CD14-positive monocyte (primary cell): ENCODE measurements around the gene SBF2. TPM values are rescaled to one million over a fixed set of nuclear protein-coding genes. Genes with fewer than 3 reads are reported as not detected.

ENCODE experiments used
- DNase-seq, 3 donors: peaks; one replicate each; pipeline ENCODE4 v3.0.0-alpha.2; 2011 to 2022
- H2AFZ ChIP-seq: 2 replicates; pipeline ENCODE4 v1.6.0; 2012; ENCODE audit warnings: mild to moderate bottlenecking, low read depth, low read length, inconsistent platforms; ENCODE audit not compliant: insufficient read depth, poor library complexity, severe bottlenecking
- H3K27ac ChIP-seq, 2 donors: 1 replicate in 1 of 2; 2 replicates in 1 of 2; pipeline ENCODE4 v1.5.1; 2012 to 2013; ENCODE audit warnings: low read length in 2 of 2, control low read depth in 1 of 2, inconsistent platforms in 1 of 2, low read depth in 1 of 2, mild to moderate bottlenecking in 1 of 2
- H3K27me3 ChIP-seq, 2 donors: one replicate each; pipeline versions ENCODE4 v1.6.0 to v1.6.1; 2011 to 2013; ENCODE audit warnings: low read length in 2 of 2; ENCODE audit not compliant: control insufficient read depth in 2 of 2, insufficient read depth in 2 of 2
- H3K36me3 ChIP-seq, 2 donors: replicated peaks in 1 of 2; 1 replicate in 1 of 2; 2 replicates in 1 of 2; pipeline versions ENCODE4 v1.5.1 to v1.6.1; 2012 to 2013; ENCODE audit warnings: low read length in 2 of 2, control low read depth in 1 of 2, inconsistent platforms in 1 of 2, mild to moderate bottlenecking in 1 of 2; ENCODE audit not compliant: insufficient read depth in 2 of 2, control insufficient read depth in 1 of 2
- H3K4me1 ChIP-seq, 2 donors: 1 replicate in 1 of 2; 2 replicates in 1 of 2; pipeline versions ENCODE4 v1.5.1 to v1.6.1; 2012 to 2013; ENCODE audit warnings: low read length in 2 of 2, control low read depth in 1 of 2, inconsistent platforms in 1 of 2, mild to moderate bottlenecking in 1 of 2, moderate library complexity in 1 of 2; ENCODE audit not compliant: insufficient read depth in 2 of 2, control insufficient read depth in 1 of 2
- H3K4me2 ChIP-seq: replicated peaks from 2 replicates; pipeline ENCODE3; 2012; ENCODE audit warnings: low read length, moderate library complexity, mild to moderate bottlenecking; ENCODE audit not compliant: poor library complexity, severe bottlenecking; ENCODE audit errors: extremely low read depth
- H3K4me3 ChIP-seq, 3 experiments: fragments of 200-600 bp in 1 of 3; sonication (generic) in 1 of 3; replicated peaks in 1 of 3; 1 replicate in 2 of 3; 2 replicates in 1 of 3; pipeline ENCODE4 v1.5.1; 2011 to 2013; ENCODE audit warnings: low read length in 3 of 3, mild to moderate bottlenecking in 3 of 3, control low read depth in 2 of 3, low read depth in 2 of 3, inconsistent platforms in 1 of 3, moderate library complexity in 1 of 3
- H3K79me2 ChIP-seq: 2 replicates; pipeline ENCODE4 v1.6.0; 2012; ENCODE audit warnings: mild to moderate bottlenecking, control low read depth, inconsistent platforms, low read length, moderate library complexity; ENCODE audit not compliant: insufficient read depth
- H3K9ac ChIP-seq: 2 replicates; pipeline ENCODE4 v1.6.0; 2017; ENCODE audit warnings: low read length, mild to moderate bottlenecking; ENCODE audit not compliant: insufficient read depth, poor library complexity, severe bottlenecking
- H3K9me3 ChIP-seq, 2 donors: replicated peaks in 1 of 2; 1 replicate in 1 of 2; 2 replicates in 1 of 2; pipeline versions ENCODE4 v1.5.1 to v1.6.1; 2012 to 2013; ENCODE audit warnings: low read length in 2 of 2, control low read depth in 1 of 2; ENCODE audit not compliant: control insufficient read depth in 1 of 2, insufficient read depth in 1 of 2
- H4K20me1 ChIP-seq: 2 replicates; pipeline ENCODE4 v1.6.0; 2012; ENCODE audit warnings: mild to moderate bottlenecking, low read length, control low read depth, moderate library complexity; ENCODE audit not compliant: insufficient read depth
- H3K27ac Mint-ChIP-seq, 7 donors: one replicate each; pipeline ENCODE4 v1.8.0; 2020; ENCODE audit warnings: mild to moderate bottlenecking in 7 of 7, mixed read lengths in 7 of 7, moderate library complexity in 6 of 7, inconsistent platforms in 2 of 7
- H3K27me3 Mint-ChIP-seq, 3 donors: one replicate each; pipeline ENCODE4 v1.8.0; 2021 to 2022; ENCODE audit warnings: low read depth in 3 of 3, mild to moderate bottlenecking in 3 of 3, mixed read lengths in 3 of 3, moderate library complexity in 3 of 3, inconsistent platforms in 1 of 3
- H3K36me3 Mint-ChIP-seq, 2 donors: one replicate each; pipeline ENCODE4 v1.8.0; 2020; ENCODE audit warnings: mixed read lengths in 2 of 2, inconsistent platforms in 1 of 2, mild to moderate bottlenecking in 1 of 2
- H3K4me1 Mint-ChIP-seq: one replicate; pipeline ENCODE4 v1.8.0; 2020; ENCODE audit warnings: mild to moderate bottlenecking, mixed read lengths
- H3K4me3 Mint-ChIP-seq, 2 donors: one replicate each; pipeline ENCODE4 v1.8.0; 2020; ENCODE audit warnings: mild to moderate bottlenecking in 2 of 2, mixed read lengths in 2 of 2, moderate library complexity in 1 of 2
- H3K9me3 Mint-ChIP-seq, 7 donors: one replicate each; pipeline ENCODE4 v1.8.0; 2020 to 2022; ENCODE audit warnings: mixed read lengths in 7 of 7, mild to moderate bottlenecking in 6 of 7, moderate library complexity in 6 of 7, inconsistent platforms in 2 of 7
- CTCF ChIP-seq: fragments of 200-600 bp; IDR thresholded peaks from one replicate; pipeline ENCODE4 v1.8.0; 2022; ENCODE audit warnings: antibody characterized with exemption, mild to moderate bottlenecking
- WGBS: methylation state at CpG from one replicate; pipeline ENCODE4 v1.1.5; 2013; ENCODE audit warnings: missing lambda C conversion rate; ENCODE audit not compliant: insufficient coverage; 5-methylcytosine and 5-hydroxymethylcytosine counted together
- intact Hi-C, 2 donors: fragments of 100-400 bp; cut with micrococcal nuclease; formaldehyde crosslinking; loops; one replicate each; pipeline versions ENCODE4 v1.15.0 to v1.15.1; 2023
- polyA plus RNA-seq, 3 donors: library from polyadenylated mRNA; depleted of rRNA in 1 of 3; unstranded in 2 of 3; stranded (reverse) in 1 of 3; fragments of 300-500 nt in 2 of 3; fragments of >200 nt in 1 of 3; fragmentation: Illumina TruSeq in 2 of 3; gene quantifications; 1 replicate in 2 of 3; 2 replicates in 1 of 3; pipeline ENCODE4 v1.2.3, GENCODE V29; 2012 to 2021

Gene SBF2
- polyA plus RNA-seq, 3 donors = 8.9 to 30.7 (median 16.4) TPM

DNA sequence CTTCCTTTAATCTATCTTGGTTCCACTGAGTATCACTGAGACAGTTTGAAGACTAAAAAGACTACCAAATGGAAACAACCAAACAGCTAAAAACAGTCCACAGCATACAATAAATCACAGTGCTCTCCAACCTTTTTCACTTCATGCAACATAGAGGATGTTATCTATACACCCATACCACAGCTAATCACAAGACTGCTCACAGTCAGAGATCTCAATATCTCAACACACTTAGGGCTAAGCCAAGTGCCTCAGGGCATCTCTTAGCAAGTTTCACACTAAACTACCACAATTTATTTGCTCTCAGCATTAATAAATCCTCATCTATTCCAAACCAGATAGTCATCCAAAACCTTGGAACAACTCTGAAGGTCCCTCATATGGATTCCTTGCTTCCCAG is 129.4 kb downstream of the SBF2 start:
- peaks cover 0 to 3% (median 2%) of the 10 kb centered on the region in 7 donors for H3K9me3 Mint-ChIP-seq
- H3K36me3 Mint-ChIP-seq = peaks cover 0 to 3% of the 10 kb centered on the region in 2 donors
- H3K27ac Mint-ChIP-seq = no peak overlapping the region
- H4K20me1 ChIP-seq = peaks cover 84% of the 10 kb centered on the region
- H3K4me1 ChIP-seq = no peaks in the 10 kb centered on the region
- peaks cover 4% of the 10 kb centered on the region for H3K4me1 Mint-ChIP-seq
- no peak overlapping the region for H3K27ac ChIP-seq
- no peak overlapping the region for H3K4me3 ChIP-seq
- H3K9me3 ChIP-seq = no peaks in the 10 kb centered on the region
- H3K27me3 Mint-ChIP-seq = no peaks in the 10 kb centered on the region
- no peaks in the 10 kb centered on the region for H3K27me3 ChIP-seq
- DNase-seq = no peak
- no peak overlapping the region for H3K4me3 Mint-ChIP-seq
- no peak overlapping the region for H2AFZ ChIP-seq
- no peaks in the 10 kb centered on the region for H3K36me3 ChIP-seq
- H3K9ac ChIP-seq = no peak overlapping the region
- no peak overlapping the region for H3K4me2 ChIP-seq
- intact Hi-C loops = no loop called here
- peaks cover 14% of the 10 kb centered on the region for H3K79me2 ChIP-seq
- no peak for TF ChIP-seq CTCF

DNA sequence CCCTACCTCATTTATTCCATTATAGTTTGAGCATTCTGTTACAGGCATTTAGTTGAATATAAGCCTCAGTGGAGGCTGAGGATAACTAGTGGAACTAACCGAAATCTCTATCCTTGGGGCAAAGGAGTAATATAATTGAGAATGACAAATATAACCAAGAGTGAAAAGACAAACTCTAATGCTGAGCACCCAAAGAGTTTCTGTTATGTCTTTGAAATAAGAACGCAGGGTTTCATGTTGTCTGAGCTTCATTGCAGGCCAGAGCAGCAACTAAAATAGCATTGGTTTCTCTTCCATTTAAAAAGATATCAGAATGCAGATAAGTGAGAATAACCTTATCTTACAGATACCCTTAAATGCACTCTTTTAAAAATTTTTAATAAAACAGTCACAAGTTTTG is 131.8 kb downstream of the SBF2 start:
- Histone ChIP-seq H3K36me3 (no peaks in the 10 kb centered on the region), H3K79me2 (peaks cover 14% of the 10 kb centered on the region), H3K27me3 (no peaks in the 10 kb centered on the region), H3K27ac (no peak overlapping the region), H3K9ac (no peak overlapping the region), H3K4me3 (no peak overlapping the region), H3K4me2 (no peak overlapping the region), H3K4me1 (no peaks in the 10 kb centered on the region), H3K9me3 (peaks cover 0 to 8% of the 10 kb centered on the region in 2 donors), H4K20me1 (peaks cover 75% of the 10 kb centered on the region), H2AFZ (no peak overlapping the region)
- no CpG with 5 or more reads among the region's 2 CpGs for WGBS
- peaks cover 8% of the 10 kb centered on the region for H3K4me1 Mint-ChIP-seq
- H3K4me3 Mint-ChIP-seq = no peak overlapping the region
- H3K36me3 Mint-ChIP-seq = peaks cover 2 to 6% of the 10 kb centered on the region in 2 donors
- H3K9me3 Mint-ChIP-seq = peaks cover 6 to 21% (median 11%) of the 10 kb centered on the region in 7 donors
- intact Hi-C loops = no loop called here
- TF ChIP-seq CTCF = no peak
- H3K27me3 Mint-ChIP-seq = no peaks in the 10 kb centered on the region
- no peak overlapping the region for H3K27ac Mint-ChIP-seq
- DNase-seq = no peak
